Measurements from ENCODE around the gene IL10RA. TPM values are rescaled to one million over a fixed set of nuclear protein-coding genes. Genes with fewer than 3 reads are reported as not detected.

Gene IL10RA
- total and polyA plus RNA-seq, 9 of the 15 experiments (the other 6 are each of a cell fraction or from before 2014, with no cell fraction given): 0.17 to 17.3 (median 2.9) TPM

DNA sequence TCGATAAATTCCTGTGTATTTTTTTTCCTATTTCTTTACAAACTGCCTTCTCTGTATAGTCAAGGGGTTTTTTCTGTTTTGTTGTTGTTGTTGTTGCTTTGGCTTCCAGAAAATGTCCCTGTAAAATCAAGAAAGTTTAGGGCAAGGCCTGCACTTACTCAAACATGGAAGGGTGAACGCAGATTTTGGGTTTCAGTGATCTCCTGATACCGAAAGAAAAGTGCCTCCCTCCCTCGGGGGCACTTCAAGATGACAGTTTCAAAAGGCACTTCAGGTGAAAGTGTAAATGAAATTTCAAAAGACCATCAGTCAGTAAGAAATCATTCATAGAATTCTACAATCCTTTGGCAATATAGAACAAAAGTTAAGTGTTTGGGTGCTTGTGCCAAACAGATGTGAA is 47.2 kb downstream of the IL10RA start:
- no peak for DNase-seq (ENCODE audit: extremely low read depth in 1 of 4, low spot score in 3 of 4)
- FAIRE-seq: no peak
- Histone ChIP-seq H3K36me3 (ENCODE audit: control insufficient read depth, insufficient read depth, low read length) (no peaks in the 10 kb centered on the region), H3K27ac (ENCODE audit: extremely low read depth, low read depth, low read length) (no peak overlapping the region), H3K4me3 (no peak overlapping the region), H3K9me1 (ENCODE audit: control insufficient read depth, insufficient read depth, low read length) (no peaks in the 10 kb centered on the region), H3K4me1 (replicated peaks in 1 of 2; ENCODE audit: control insufficient read depth in 2 of 2, insufficient read depth in 2 of 2, low read length in 2 of 2) (peaks cover 0 to 3% of the 10 kb centered on the region in 2 experiments; a peak in 1 of 5 replicates), H4K20me1 (replicated peaks; ENCODE audit: control insufficient read depth, insufficient read depth, low read length) (no peaks in the 10 kb centered on the region), H3K4me2 (ENCODE audit: insufficient read depth, low read length) (no peak overlapping the region), H2AFZ (ENCODE audit: low read depth, low read length) (no peak overlapping the region), H3K9ac (ENCODE audit: insufficient read depth in 1 of 2, low read depth in 2 of 2, low read length in 2 of 2) (no peak overlapping the region), H3K79me2 (ENCODE audit: control insufficient read depth, insufficient read depth, low read length) (no peaks in the 10 kb centered on the region), H3K9me3 (replicated peaks; ENCODE audit: control insufficient read depth, insufficient read depth, low read depth, low read length) (no peaks in the 10 kb centered on the region), H3K27me3 (ENCODE audit: control insufficient read depth in 2 of 2, insufficient read depth in 2 of 2, low read length in 2 of 2) (no peaks in the 10 kb centered on the region)
- WGBS (ENCODE audit: insufficient coverage, low coverage, missing lambda C conversion rate): 41% methylated on average over 4 of the region's 4 CpGs
- intact Hi-C loops (cut with micrococcal nuclease) (no loop called here), in situ Hi-C loops (cut with MboI) (no loop called here)
- ChIA-PET POLR2A (no interaction called here), CTCF (ENCODE audit: low intra/inter-chr PET ratio) (no interaction called here)
- ATAC-seq: no peak
- TF ChIP-seq, protein P1, sequence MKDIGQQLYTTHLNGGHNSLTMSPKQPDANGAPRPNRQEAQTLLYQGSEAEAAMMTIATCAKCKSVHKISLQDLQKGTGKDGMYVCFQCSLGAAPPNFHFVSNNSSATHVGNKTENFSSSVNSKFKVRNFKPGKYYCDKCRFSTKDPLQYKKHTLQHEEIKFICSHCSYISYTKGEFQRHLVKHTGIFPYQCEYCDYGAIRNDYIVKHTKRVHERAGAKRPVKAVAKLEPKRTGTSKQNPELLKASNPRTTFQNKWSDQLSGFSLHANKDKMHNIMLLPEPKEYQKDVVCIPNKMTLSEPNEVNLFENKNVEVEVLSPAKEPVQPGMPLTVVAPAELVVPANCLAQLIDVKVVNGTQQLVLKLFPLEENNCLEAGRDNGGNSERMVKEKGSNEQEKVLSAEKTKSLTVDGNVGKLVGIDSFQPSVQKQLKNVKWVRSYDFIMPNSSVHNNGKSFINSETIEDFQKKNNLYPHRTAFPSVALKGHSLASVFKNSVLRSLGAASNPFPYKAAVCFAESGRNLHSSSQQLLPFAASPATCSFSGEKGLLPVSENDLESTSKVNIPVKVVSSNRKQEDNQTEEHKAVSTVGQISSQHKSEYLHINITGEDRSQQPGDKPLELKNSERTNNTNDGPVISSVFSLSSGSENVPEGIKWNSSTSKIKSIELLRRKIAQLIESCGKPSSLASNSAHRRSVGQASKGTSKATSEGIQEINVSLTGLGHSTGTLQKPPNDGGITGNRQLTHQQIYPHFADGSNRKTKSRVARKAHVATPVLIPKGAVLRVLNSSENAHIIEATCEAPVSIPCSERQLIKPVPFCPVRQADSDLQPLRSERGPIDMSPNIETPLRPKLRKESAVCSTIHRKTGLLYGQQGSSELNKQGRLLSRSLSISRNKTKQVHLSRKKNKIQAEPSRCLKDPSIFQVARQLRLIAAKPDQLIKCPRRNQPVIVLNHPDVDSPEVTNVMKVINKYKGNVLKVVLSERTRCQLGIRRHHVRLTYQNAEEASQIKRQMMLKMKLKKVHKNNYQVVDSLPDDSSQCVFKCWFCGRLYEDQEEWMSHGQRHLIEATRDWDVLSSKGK (CRISPR knock-in tag; IDR thresholded peaks at IDR 0.05): no peak
- no peak for TF ChIP-seq HDAC8 (tag; IDR thresholded peaks at IDR 0.05)
- no peak for TF ChIP-seq SMAD1 (IDR thresholded peaks at IDR 0.05; ENCODE audit: low read depth, low read length, partially characterized antibody)
- BruUV-seq (replicated peaks): no TSS peak
